ENCODE results near the gene TK2. TPM values are rescaled to one million over a fixed set of nuclear protein-coding genes. Genes with fewer than 3 reads are reported as not detected.

Gene TK2
- total and polyA plus RNA-seq, 10 donors = 8.3 to 56.6 (median 31.8) TPM

GRCh38 chr16:66481943-66482390, 68.0 kb downstream of the TK2 start:
- Histone ChIP-seq H3K9me3 (no peaks in the 10 kb centered on the region), H3K4me3 (no peak overlapping the region), H3K4me1 (peaks cover 11 to 61% (median 33%) of the 10 kb centered on the region in 6 donors), H3K27ac (no peak overlapping the region), H3K27me3 (replicated peaks in 1 of 7) (no peaks in the 10 kb centered on the region), H3K36me3 (no peaks in the 10 kb centered on the region)
- 75 to 89% (median 80%) methylated on average over 7 of the region's 7 CpGs for WGBS, 5 donors
- intact Hi-C loops (cut with DNase I; ENCODE audit: low total_unique reads) = loop anchor here (2.0 kb wide), 1 partner anchor 75 kb away; no protein-coding TSS in a partner anchor
- TF ChIP-seq CTCF (IDR thresholded peaks at IDR 0.05 in 8 of 11, conservative IDR thresholded peaks at IDR 0.05 in 3 of 11) (no peak), POLR2AphosphoS5 (IDR thresholded peaks at IDR 0.05) (no peak), POLR2A (IDR thresholded peaks at IDR 0.05) (no peak)
- DNase-seq = no peak

DNA sequence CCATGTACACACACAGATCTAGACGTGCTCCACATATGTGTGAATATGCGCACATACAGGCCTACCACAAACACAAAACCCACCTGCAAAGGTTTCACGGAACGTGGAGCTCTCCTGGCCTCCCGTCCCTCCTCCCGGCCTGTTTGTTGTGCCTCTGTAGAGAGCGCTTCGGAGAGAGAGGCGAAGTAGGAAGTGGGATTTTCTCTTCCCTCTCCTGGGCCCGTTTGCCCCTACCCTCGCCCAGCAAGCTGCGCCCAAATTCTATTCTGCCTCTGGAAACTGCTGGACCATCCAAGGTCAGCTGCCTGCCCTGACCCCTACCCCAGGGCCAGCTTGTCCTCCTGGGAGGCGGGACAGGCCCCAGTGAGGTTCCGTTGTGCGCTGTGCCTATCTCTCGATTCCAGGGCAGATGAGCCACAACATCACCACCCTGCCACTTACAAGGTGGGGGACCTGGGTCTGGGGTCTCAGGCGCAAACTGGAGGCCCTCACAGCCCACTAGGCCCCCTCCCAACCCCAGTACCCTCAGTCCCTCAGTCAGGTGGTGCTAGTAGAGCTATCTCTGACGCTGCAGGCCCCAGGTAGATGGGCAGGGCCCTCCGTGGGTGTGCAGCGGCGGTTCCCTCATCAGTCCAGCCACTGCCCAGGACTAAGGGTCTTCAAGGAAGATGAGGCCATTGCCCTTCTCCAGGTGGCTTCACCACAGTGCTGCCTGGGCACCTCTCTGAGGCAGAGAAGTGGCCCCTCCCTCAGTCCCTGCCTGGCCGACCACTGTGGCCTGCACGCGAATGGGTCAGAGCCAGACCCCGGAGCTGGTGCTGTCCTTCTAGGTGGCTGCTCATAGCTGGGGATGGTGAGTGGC, 68.6 kb downstream of the TK2 start:
- TF ChIP-seq CTCF (IDR thresholded peaks at IDR 0.05 in 8 of 11, conservative IDR thresholded peaks at IDR 0.05 in 3 of 11) (no peak), POLR2AphosphoS5 (IDR thresholded peaks at IDR 0.05) (no peak), POLR2A (IDR thresholded peaks at IDR 0.05) (no peak)
- Histone ChIP-seq H3K27ac (no peak overlapping the region), H3K36me3 (no peaks in the 10 kb centered on the region), H3K4me1 (peaks cover 11 to 55% (median 32%) of the 10 kb centered on the region in 6 donors), H3K4me3 (no peak overlapping the region), H3K27me3 (replicated peaks in 1 of 7) (no peaks in the 10 kb centered on the region), H3K9me3 (no peaks in the 10 kb centered on the region)
- DNase-seq = no peak
- 86 to 93% (median 90%) methylated on average over 19 to 25 of the region's 25 CpGs for WGBS, 5 donors
- intact Hi-C loops (cut with DNase I; ENCODE audit: low total_unique reads) = no loop called here

DNA sequence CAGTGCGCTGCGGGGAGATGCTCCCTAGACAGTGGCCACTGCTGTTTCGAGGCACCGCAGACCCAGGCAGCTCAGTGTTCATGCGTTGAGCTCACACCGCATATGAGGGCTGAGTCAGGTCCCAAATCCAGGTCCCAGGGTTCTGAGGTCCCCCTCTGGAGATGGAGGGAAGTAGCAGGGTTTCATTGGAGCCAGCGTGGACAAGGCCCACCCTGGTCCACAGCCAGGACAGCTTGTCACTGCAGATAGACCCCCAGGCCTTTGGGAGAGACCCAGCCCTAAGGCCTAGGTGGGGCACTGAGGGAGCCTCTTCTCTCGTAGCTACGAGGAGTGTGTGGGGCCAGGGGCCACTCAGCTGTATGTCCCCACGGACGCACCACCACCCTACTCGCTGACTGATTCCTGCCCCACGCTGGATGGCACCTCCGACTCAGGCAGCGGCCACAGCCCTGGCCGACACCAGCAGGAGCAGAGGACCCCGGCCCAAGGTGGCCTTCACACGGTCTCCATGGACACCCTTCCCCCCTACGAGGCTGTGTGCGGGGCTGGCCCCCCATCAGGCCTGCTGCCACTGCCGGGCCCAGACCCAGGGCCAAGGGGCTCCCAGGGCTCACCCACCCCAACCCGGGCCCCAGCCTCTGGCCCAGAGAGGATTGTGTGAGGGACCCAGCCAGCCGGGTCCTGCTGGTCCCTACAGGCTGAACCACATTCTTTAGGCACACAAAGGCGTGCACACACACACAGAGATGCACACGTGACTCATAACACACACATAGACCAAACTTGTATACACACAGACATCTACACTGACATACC, 69.4 kb downstream of the TK2 start:
- H3K4me1 ChIP-seq = peaks cover 11 to 49% (median 30%) of the 10 kb centered on the region in 6 donors
- no peaks in the 10 kb centered on the region for H3K27me3 ChIP-seq (replicated peaks in 1 of 7)
- DNase-seq = peak; percentile 78
- intact Hi-C loops (cut with DNase I; ENCODE audit: low total_unique reads) = no loop called here
- H3K9me3 ChIP-seq = no peaks in the 10 kb centered on the region
- no peaks in the 10 kb centered on the region for H3K36me3 ChIP-seq
- WGBS, 5 donors = 87 to 98% (median 92%) methylated on average over 19 to 25 of the region's 25 CpGs
- no peak overlapping the region for H3K27ac ChIP-seq
- no peak overlapping the region for H3K4me3 ChIP-seq
- TF ChIP-seq POLR2A (IDR thresholded peaks at IDR 0.05) (no peak), CTCF (IDR thresholded peaks at IDR 0.05 in 8 of 11, conservative IDR thresholded peaks at IDR 0.05 in 3 of 11) (no peak), POLR2AphosphoS5 (IDR thresholded peaks at IDR 0.05) (no peak)
